Measurements from ENCODE around the gene OSCAR. TPM values are rescaled to one million over a fixed set of nuclear protein-coding genes. Genes with fewer than 3 reads are reported as not detected.

The OSCAR gene
- total and polyA plus RNA-seq, 2 of the 13 experiments (the other 11 are each of a cell fraction or from before 2014, with no cell fraction given): 1.9 TPM; not detected in 1

- DNase-seq (ENCODE audit: low spot score) (no peak), ATAC-seq (no peak), FAIRE-seq (no peak)
- Histone ChIP-seq H3K9me3 (ENCODE audit: low read length) (no peaks in the 10 kb centered on the region), H3K79me2 (ENCODE audit: insufficient read depth, low read length) (peaks cover 9% of the 10 kb centered on the region), H3K4me2 (ENCODE audit: low read depth, low read length) (no peak overlapping the region), H3K4me3 (replicated peaks in 1 of 3; ENCODE audit: insufficient read depth in 1 of 3, low read depth in 2 of 3, low read length in 3 of 3) (no peak overlapping the region), H3K27me3 (ENCODE audit: control insufficient read depth in 1 of 2, insufficient read depth in 2 of 2, low read length in 2 of 2) (no peaks in the 10 kb centered on the region; a peak in 1 of 5 replicates), H3K4me1 (ENCODE audit: insufficient read depth, low read length) (peaks cover 17% of the 10 kb centered on the region), H3K9ac (ENCODE audit: insufficient read depth, low read depth, low read length) (no peak overlapping the region), H2AFZ (ENCODE audit: low read length) (no peak overlapping the region), H4K20me1 (ENCODE audit: insufficient read depth, low read length) (no peaks in the 10 kb centered on the region), H3K36me3 (replicated peaks in 1 of 2; ENCODE audit: control insufficient read depth in 1 of 2, insufficient read depth in 2 of 2, low read length in 2 of 2) (peaks cover 11 to 37% of the 10 kb centered on the region in 2 experiments; a peak in 4 of 5 replicates), H3K27ac (ENCODE audit: extremely low read length, insufficient read depth, low read length) (no peak overlapping the region)
- in situ Hi-C loops (cut with HindIII; ENCODE audit: extremely low pct_ligation_motif_present, low pct_unique_long_range_greater_than_20kb) (no loop called here), intact Hi-C loops (cut with micrococcal nuclease; ENCODE audit: unreplicated experiment) (no loop called here)
- ChIA-PET POLR2A (interaction anchor here (0.7 kb wide), 1 partner anchor 84 kb away, joined by 3 read pairs; the partner anchor contains the start of gene MBOAT7), CTCF (ENCODE audit: low intra/inter-chr PET ratio, low total read pairs) (no interaction called here)
- no TSS peak for BruUV-seq (replicated peaks)
- WGBS (ENCODE audit: low lambda C conversion rate): 95% methylated on average over 11 of the region's 11 CpGs
- TF ChIP-seq ZNF772 (CRISPR knock-in tag; IDR thresholded peaks at IDR 0.05): no peak
- TF ChIP-seq CREBL2 (CRISPR knock-in tag; IDR thresholded peaks at IDR 0.05; ENCODE audit: borderline replicate concordance): no peak
- TF ChIP-seq ATF7 (IDR thresholded peaks at IDR 0.05): no peak
- TF ChIP-seq ATF7 (CRISPR knock-in tag; IDR thresholded peaks at IDR 0.05): no peak
- TF ChIP-seq ZNF407 (CRISPR knock-in tag; IDR thresholded peaks at IDR 0.05; ENCODE audit: not compliant biosample characterization): no peak
- TF ChIP-seq IRX3 (CRISPR knock-in tag; IDR thresholded peaks at IDR 0.05; ENCODE audit: borderline replicate concordance, low read depth): no peak
- no peak for TF ChIP-seq HOMEZ (CRISPR knock-in tag; IDR thresholded peaks at IDR 0.05; ENCODE audit: low read depth)
- TF ChIP-seq ZNF775 (CRISPR knock-in tag; IDR thresholded peaks at IDR 0.05; ENCODE audit: borderline replicate concordance): no peak
- TF ChIP-seq ZNF121 (CRISPR knock-in tag; IDR thresholded peaks at IDR 0.05): no peak
- TF ChIP-seq ZNF850 (CRISPR knock-in tag; conservative IDR thresholded peaks at IDR 0.05): no peak
- no peak for TF ChIP-seq FIP1L1 (IDR thresholded peaks at IDR 0.05; ENCODE audit: borderline replicate concordance, insufficient read depth, low read depth, low read length)
- no peak for TF ChIP-seq NONO (IDR thresholded peaks at IDR 0.05)
- no peak for TF ChIP-seq NONO (CRISPR knock-in tag; conservative IDR thresholded peaks at IDR 0.05)
- no peak for TF ChIP-seq ZNF577 (CRISPR knock-in tag; IDR thresholded peaks at IDR 0.05; ENCODE audit: borderline replicate concordance, low read depth)
- no peak for TF ChIP-seq ZNF792 (CRISPR knock-in tag; IDR thresholded peaks at IDR 0.05)
Observed at GRCh38 chr19:54104998-54105715, 4.6 kb upstream of the OSCAR start.
